Skin of body (tissue), 2 donors: ENCODE results near the gene SH2D4B. TPM values are rescaled to one million over a fixed set of nuclear protein-coding genes. Genes with fewer than 3 reads are reported as not detected.

ENCODE experiments used
- DNase-seq: peaks from one replicate; lab custom pipeline; 2025; lab: John Stamatoyannopoulos, UW
- total RNA-seq: library from RNA; depleted of rRNA; stranded (reverse); fragments of >200 nt; gene quantifications from one replicate; pipeline ENCODE4 v1.2.3, GENCODE V29; 2014

SH2D4B gene
- total RNA-seq, 1 donor from 2014 or later, result 0.20 TPM

DNA sequence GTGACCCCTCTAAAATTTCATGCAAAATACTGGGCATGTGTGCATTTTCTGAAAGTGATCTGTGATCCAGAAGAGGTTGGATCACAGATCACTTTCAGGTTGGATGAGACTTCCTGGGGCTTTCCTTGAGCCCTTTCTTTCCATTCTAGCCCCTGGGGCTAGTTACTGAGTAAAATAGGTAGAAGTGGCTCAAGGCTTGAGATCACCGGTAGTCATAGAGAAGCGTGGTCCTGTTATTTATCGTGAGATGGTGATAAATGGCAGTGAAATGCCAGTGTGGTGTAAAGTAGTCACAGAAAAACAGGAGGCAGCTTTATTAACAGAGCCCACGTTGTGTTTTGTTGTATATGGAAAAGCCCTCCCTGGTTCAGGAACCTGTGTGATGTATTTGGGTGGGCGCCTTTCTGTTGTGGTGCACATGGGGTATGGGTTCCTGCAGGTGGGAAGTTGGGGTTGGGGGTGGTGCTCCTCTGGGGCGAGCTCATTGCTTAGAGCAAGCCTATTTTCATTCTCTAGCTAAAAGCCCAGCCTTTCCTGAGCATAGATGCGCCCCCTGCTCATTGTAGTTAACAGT, 34.0 kb upstream of the SH2D4B start:
- no peak for DNase-seq

DNA sequence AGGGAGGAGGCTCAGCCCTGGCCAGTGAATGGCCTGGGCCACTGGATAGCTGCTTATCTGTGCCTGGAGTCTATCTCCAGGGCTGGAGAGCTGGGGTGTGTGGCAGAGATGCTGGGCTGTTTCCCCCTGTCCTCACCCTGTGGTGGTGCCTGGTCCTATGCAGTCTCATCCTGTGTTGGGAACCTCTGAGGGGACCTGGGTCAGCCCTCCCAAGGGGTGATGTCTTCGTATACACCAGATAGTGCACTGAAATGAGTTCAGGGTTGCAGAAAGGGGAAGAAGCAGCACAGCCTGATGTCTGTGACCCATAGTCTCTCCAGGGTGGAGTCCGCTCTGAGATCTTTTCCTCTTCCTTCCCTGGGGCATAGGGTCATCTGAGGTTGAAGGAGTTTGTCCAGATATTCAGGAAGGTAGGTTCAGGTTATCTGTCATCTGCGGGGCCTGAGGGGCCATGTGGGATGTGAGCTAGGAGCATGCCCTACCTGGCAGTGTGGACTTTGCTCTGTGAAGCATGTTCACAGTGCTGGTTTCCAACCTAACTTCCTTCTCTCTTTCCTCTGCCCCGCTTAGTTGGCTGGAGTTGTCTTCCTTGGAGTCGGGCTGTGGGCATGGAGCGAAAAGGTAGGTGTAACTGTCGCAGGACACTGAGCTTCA, 33.4 kb upstream of the SH2D4B start:
- no peak for DNase-seq

DNA sequence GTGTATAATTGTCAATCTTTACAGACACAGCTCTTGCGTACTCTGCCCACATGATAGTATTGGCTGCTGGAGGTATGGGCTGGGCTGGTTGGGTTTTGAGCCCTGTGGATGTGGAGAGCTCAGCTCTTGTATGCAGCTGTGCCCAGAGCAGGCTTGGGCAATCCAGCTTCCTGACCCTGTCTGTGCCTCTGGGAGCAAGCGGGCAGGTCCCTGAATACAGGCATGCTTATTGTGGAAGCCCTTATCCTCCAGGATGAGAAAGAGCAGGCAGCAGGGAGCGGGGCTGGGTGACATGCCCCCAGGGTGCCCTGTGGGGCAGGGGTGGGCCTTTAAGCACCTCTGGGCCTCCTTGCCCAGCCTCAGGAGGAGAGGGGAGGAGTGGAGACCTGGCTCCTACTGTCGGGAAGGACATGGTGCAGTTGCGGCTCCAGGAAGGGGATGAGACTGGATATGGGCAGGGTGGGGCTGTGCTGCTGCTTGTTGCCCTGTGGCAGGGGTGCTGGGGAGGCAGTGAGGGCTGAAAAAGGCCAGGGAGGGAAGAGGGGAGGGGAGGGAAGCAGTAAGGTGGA, 32.7 kb upstream of the SH2D4B start:
- DNase-seq, result no peak

DNA sequence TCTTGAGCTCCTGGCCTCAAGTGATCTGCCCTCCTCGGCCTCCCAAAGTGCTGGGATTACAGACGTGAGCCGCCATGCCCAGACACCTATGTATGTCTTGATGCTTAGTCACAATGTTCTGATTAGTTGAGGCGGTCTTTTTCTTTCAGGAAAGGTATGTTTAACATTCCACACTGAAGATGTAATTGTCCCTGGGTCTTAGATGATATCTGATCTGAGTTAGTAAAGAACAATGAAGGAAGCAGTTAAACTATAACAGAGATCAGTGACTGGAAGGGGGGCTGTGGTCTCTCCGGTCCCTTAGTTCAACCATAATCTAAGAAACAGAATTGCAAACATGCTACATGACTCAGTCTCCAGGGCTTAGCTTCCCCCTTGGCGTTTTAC, 31.5 kb upstream of the SH2D4B start:
- DNase-seq, result no peak

DNA sequence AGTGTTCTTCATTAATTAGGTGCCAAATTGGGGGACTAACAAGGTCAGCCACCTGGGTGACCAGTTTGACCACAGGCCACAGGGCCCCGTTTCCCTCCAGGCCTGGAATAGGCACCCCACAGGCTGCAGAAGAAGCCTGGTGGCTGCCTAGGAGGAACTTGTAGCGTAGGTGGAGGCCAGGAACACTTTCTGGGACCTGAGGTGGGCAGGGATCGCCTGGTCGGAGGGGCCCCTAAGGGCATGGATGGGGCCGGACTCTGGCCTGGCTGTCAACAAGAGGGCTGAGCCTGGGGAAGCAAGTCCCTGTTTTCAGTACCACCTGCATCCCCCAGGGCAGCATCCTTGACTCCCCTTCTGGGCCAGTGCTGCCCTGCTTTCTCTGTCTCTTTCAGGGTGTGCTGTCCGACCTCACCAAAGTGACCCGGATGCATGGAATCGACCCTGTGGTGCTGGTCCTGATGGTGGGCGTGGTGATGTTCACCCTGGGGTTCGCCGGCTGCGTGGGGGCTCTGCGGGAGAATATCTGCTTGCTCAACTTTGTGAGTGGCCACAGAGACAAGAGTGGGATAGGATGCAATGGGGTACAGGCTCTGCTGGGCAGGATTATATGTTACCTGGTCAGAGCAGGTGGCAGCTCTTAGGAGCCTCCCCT, 30.7 kb upstream of the SH2D4B start:
- DNase-seq, result no peak

DNA sequence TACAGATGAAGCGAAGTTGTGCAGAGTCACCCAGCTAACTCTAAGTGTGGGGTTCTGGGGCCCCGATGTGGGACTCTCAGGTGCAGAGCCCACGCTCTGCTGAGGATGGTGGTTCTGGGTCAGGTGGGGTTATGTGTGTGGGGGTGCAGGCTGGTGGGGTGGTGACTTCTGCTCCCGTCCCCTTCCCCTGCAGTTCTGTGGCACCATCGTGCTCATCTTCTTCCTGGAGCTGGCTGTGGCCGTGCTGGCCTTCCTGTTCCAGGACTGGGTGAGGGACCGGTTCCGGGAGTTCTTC, 28.6 kb upstream of the SH2D4B start:
- no peak for DNase-seq

DNA sequence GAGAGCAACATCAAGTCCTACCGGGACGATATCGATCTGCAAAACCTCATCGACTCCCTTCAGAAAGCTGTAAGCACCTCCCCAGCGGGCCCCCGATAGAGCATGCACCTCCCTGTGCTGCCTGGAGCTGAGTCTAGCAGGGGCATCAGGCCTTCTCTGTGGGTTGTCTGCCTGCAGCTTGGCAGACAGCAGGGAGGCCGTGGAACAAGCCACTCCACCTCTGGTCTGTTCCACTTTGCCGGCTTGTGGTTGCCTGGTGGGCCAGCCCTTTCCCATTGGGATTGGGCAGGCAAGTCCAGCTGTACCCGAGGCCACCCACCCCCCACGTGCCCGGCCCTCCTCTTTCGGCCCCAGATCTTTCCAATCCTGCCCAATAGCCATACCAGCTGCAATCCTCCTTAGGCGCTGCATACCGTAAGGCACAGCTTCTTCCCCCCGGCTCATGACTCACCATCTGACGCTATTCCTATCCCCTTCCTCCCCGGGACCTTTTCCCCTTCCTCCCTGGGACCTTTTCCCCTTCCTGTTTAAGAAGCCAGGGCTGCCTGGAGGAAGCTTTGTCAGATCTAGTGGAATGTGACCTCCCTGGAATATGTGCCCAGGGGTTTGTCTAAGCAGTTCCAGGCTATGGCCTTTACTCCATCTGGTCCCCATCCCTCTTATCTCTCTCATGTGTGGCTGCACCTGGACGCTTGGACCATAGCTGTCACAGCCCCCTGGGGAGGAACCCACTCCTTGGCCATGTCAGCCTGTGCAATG, 28.1 kb upstream of the SH2D4B start:
- DNase-seq, result no peak

DNA sequence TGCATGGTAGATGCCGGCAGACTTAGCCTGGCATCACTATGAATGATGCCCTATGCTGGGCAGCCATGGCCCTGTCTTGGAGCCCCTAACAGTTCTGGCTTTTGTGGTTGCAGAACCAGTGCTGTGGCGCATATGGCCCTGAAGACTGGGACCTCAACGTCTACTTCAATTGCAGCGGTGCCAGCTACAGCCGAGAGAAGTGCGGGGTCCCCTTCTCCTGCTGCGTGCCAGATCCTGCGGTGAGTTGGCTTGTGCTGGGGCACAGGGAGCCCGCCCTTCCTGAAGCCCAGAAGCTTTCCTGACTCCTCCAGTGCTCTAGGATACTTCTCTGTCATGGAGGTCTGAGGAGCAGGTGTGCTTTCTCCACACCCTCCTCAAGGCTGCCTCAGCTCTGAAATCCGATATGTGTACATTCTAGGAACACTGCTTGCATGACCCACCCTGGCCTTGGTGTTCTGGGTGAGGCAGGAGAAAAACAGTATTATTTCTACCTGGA, 25.6 kb upstream of the SH2D4B start:
- no peak for DNase-seq

DNA sequence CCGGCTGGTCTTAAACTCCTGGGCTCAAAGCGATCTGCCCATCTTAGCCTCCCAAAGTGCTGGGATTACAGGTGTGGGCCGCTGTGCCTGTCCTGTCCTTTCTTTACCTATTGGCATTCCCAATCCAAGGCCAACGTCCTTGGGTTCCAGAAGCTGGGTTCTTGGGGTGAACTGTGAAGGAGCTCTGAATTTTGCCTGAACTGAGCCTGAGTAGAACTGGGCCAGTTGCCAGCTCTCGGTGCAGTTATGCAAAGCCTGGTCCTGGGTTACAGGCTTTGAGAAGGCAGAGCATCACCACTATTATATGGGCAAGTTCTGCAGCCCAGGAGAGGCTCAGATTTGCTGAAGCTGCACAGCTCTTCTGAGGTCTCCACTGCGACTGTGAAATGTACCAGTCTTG, 24.6 kb upstream of the SH2D4B start:
- no peak for DNase-seq

DNA sequence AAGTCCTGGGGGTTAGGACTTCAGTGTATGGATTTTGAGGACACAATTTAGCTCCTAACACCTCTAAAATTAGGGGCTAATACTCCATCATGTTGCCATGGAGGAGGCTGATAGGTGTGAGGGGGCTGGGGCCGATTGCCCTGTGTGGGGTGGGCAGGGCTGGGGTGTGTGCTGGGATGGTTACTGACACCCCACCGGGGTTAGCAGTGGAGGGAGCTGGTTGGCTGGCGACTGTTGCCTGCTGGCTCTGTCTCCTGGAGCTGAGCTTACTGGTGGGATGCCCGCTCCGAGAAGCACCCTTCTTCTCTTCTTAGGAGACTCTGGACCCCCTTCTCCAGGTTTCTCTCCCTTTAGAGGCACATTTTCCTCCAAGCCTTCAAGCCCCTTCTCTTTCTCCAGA, 22.2 kb upstream of the SH2D4B start:
- no peak for DNase-seq

DNA sequence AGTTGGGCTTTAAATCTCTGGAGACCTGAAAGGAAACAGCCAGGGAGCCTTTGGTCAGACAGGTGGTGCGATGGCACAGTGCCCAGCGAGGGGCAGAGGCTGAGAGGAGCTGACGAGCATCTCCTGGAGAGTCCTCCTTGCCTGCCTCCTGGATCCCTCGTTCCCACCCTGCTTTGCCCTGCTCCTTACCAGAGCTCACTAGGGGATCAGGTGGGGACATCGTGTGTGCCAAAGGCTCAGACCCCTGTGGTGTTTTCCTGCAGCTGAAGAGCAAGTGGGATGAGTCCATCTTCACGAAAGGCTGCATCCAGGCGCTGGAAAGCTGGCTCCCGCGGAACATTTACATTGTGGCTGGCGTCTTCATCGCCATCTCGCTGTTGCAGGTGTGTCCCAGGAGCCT, 21.8 kb upstream of the SH2D4B start:
- no peak for DNase-seq

DNA sequence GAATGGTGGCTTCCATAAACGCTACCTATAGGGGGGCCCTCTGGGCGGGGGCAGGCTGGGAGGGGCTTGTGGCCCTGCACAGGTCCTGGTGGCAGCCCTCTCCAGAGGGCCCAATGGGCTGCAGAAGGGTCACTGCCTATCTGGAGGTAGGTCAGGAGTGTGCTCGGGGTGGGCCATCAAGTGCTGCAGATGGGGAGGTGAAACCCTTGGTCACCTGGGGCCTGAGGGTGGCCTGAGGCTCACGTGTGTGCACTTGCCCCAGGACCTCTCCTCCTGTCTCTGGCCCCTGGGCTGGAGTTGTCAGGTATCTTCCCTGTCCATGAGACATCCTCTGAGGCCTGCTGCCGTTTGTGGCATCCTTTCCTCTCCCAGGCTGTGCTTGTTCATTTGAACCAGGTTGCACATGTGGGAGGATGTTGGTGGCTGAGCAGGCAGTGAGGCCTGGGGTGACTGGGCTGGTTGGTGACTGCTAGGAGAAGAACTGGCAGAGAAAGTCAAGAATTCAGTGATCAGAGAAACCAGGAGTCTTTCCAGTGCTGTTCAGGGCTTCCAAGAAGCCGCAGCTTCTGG, 21.1 kb upstream of the SH2D4B start:
- DNase-seq, result no peak

DNA sequence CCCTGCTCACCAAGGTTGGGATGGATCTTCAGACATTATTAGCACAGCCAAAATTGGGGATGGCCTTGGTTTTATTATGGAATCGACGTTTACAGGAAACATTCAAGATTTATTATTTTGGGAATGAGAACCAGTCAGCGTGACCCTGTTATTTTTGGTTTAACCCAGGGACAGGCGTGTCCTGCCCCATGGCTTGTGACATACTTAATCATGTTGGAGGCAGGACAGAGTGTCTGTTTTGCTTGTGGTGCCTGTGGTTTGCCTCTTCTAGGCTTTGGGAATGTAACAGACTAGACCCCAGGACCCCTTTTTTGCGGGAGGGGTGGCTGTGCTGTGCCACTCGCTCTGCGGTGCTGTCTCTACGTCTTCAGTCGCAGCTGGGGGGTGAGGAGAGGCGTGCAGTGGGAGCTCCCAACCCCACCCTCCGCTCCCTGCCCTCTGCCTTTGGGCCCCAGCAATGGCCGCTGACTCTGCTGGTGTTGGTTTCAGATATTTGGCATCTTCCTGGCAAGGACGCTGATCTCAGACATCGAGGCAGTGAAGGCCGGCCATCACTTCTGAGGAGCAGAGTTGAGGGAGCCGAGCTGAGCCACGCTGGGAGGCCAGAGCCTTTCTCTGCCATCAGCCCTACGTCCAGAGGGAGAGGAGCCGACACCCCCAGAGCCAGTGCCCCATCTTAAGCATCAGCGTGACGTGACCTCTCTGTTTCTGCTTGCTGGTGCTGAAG, 20.1 kb upstream of the SH2D4B start:
- no peak for DNase-seq

DNA sequence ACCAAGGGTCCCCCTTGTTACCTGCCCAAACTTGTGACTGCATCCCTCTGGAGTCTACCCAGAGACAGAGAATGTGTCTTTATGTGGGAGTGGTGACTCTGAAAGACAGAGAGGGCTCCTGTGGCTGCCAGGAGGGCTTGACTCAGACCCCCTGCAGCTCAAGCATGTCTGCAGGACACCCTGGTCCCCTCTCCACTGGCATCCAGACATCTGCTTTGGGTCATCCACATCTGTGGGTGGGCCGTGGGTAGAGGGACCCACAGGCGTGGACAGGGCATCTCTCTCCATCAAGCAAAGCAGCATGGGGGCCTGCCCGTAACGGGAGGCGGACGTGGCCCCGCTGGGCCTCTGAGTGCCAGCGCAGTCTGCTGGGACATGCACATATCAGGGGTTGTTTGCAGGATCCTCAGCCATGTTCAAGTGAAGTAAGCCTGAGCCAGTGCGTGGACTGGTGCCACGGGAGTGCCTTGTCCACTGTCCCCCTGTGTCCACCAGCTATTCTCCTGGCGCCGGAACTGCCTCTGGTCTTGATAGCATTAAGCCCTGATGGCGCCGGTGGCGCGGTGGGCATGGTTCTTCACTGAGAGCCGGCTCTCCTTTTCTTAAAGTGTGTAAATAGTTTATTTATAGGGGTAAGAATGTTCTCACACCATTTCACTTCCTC, 19.4 kb upstream of the SH2D4B start:
- no peak for DNase-seq

DNA sequence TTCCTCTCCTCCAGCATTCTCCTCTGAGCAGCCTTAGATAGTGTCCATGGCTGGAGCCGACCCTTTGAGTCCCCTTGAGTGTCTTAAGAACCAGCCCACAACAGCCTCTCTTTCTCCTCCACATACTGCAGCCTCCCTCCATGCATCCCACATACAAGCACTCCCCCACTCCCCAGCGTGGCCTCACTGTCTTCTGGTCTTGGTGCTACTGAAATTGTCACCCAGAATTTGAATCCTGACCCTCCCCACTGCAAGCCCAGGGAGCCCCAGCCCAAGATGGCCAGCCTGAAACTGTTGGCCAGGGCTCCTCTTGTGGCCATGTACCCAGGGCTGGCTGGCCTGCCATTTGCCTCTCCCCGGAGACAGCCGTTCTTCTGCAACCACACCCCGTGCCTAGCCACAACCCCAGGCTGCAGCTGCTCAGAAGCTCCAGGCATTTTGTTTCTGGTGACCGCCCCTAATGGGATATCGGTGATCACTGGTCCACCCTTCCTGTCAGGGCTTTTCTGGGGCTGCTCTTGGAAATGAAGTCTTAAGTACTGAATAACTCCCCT, 18.8 kb upstream of the SH2D4B start:
- no peak for DNase-seq

DNA sequence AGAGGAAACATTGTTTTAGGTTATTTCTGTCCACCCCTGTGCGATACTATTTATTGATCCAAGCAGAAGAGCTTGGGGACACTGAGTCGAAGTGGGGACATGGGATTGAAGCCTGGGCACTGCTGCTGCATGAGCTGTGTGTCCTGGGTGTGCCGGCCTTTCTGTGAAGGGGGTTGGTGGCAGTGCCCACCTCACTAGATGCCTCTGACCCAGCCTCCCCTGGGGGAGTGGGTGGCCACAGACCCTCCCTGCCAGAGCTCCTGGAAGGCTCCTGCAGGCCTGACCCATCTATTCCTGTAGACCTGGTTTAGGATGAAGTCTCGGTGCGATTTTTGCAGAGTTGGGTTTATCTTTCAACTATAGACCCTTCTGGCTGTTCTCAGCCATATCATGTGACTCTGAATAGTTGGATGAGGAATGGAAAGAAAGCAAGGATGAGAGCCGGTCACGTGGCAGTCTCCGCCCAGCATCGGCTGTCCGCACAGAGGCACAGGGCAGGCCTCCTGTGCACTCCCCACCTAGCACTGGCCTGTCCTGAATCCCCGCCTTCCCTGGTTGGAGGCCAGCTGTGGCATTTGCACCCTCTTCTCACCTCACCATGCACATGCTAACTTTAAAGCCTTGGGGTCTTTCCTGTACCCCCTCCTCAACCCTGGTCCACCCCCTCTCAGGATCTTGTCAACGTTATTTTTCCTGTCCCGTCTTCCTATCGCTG, 17.6 kb upstream of the SH2D4B start:
- DNase-seq, result no peak

DNA sequence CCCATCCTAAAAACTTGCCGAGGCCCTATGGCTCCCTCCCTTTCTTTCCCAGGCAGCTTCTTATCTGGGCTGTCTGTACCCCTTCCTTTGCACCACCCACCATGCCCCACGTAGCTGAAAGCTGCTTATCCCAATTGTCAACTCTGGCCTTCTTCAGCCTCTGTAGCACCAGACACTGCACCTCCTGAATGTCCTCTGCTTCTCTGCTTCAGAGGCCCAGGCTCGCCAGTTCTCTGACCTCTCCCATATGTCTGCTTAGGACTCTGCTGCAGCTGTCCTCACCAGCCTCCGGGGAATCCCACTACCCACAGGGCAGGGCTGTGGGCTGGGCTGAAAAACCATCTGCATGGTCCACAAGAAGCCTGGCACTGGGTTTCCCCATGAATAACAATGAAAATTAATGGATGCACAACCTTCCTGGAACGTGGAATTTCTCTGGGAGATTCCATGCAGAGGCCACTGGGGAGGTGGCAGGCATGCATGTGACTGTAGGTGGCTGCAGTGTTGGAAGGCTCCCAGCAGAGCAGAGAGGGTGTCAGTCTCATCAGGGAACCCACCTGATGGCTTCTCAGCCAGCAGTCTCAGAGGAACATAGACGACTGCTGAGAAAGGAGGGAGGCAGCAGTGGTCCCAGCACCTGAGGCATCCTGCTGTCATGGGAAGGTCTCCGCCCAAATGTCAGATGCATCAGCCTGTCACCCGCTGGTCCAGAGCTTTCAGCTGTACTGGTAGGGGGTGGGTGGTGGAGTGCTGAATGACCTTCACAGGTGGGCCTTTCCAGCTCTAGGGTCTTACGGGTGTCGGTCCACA, 16.8 kb upstream of the SH2D4B start:
- DNase-seq, result no peak

DNA sequence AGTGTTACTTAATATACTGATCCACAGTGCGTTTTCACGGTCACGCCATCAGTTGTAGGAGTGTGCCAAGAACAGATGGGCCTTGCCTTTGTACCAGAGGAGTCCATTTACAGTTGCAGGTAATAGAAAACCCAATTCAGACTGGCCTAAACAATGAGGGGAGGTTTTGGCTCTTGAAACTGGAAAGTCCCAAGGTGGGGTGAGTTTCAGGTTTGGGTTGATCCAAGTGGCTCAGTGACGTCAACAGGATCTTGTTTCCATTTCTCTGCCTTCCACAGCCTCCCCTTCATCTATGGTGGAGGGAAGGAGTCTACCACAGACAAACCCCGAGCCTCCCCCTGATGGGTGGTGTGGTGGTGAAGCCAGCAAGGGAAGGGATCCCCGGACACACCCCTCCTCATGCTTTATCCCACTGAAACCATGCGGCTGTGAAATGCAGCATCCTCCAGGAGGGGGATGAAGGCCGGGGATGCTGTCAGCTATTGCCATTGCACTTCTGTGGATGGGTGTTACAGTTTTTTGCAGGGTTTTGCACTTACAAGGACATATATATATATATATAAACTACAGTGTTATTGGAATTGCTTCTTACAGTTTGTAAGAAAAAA, 14.8 kb upstream of the SH2D4B start:
- no peak for DNase-seq
